GM12878 (cell line): ENCODE data around the gene HNRNPF.

Source experiments
- ATF3 ChIP-seq: IDR thresholded peaks from 2 replicates; pipeline ENCODE4 v1.6.1; 2011; ENCODE audit warnings: low read depth, mild to moderate bottlenecking, low read length, moderate library complexity, borderline replicate concordance; ENCODE audit errors: extremely low read depth
- CREB1 ChIP-seq: IDR thresholded peaks from 2 replicates; pipeline ENCODE4 v1.6.1; 2012; ENCODE audit warnings: low read depth, mild to moderate bottlenecking, inconsistent platforms
- CTCF ChIP-seq, 3 experiments: IDR thresholded peaks in 2 of 3; conservative IDR thresholded peaks in 1 of 3; 2 replicates each; pipeline ENCODE4 v1.5.1; 2011; ENCODE audit warnings: low read depth in 3 of 3, low read length in 3 of 3, mild to moderate bottlenecking in 3 of 3, control low read depth in 2 of 3, moderate library complexity in 2 of 3, inconsistent platforms in 1 of 3, mixed read lengths in 1 of 3; ENCODE audit not compliant: control insufficient read depth in 2 of 3, insufficient read depth in 1 of 3; ENCODE audit errors: extremely low read depth in 1 of 3
- ESRRA ChIP-seq: IDR thresholded peaks from 2 replicates; pipeline ENCODE4 v1.6.1; 2012; ENCODE audit warnings: mild to moderate bottlenecking, low read length, improper control_type of control experiment
- EZH2 ChIP-seq: IDR thresholded peaks from 2 replicates; pipeline ENCODE4 v1.6.1; 2012; ENCODE audit warnings: low read depth, mild to moderate bottlenecking, control low read depth, inconsistent platforms, low read length, borderline replicate concordance; ENCODE audit not compliant: control insufficient read depth
- GABPA ChIP-seq: IDR thresholded peaks from 2 replicates; pipeline ENCODE4 v1.6.1; 2014; ENCODE audit warnings: antibody characterized with exemption, low read depth, mild to moderate bottlenecking, inconsistent platforms
- IRF5 ChIP-seq: fragments of 450-650 bp; IDR thresholded peaks from 2 replicates; pipeline ENCODE4 v1.6.1; 2017; ENCODE audit warnings: borderline replicate concordance
- PAX8 ChIP-seq: fragments of 450-650 bp; IDR thresholded peaks from 2 replicates; pipeline ENCODE4 v1.6.1; 2017; ENCODE audit warnings: mild to moderate bottlenecking, moderate library complexity
- SRF ChIP-seq, 2 experiments: IDR thresholded peaks; 2 replicates each; pipeline ENCODE4 v1.6.1; 2011; ENCODE audit warnings: low read depth in 2 of 2, low read length in 2 of 2, mild to moderate bottlenecking in 1 of 2, moderate library complexity in 1 of 2
- ZSCAN29 ChIP-seq: fragments of 450-650 bp; IDR thresholded peaks from 2 replicates; pipeline ENCODE4 v1.6.1; 2017; ENCODE audit warnings: mild to moderate bottlenecking, moderate library complexity

GRCh38 chr10:43399320-43400310 lies 9.4 kb downstream of the HNRNPF start:
- TF ChIP-seq CREB1 (no peak), ATF3 (no peak), SRF (IDR thresholded peaks at IDR 0.05; ENCODE audit: low read depth in 2 of 2, low read length in 2 of 2) (no peak), PAX8 (no peak), IRF5 (no peak), ZSCAN29 (no peak), ESRRA (no peak), EZH2 (no peak), CTCF (IDR thresholded peaks at IDR 0.05 in 2 of 3, conservative IDR thresholded peaks at IDR 0.05 in 1 of 3; ENCODE audit: control insufficient read depth in 2 of 3, extremely low read depth in 1 of 3, insufficient read depth in 1 of 3, low read depth in 3 of 3, low read length in 3 of 3) (no peak), GABPA (no peak)
